Activated CD8-positive, alpha-beta memory T cell treated with anti-CD3 and anti-CD28 coated beads, Interleukin-2, amount 50 U/mL, for 1 hour (primary cell): Measurements from ENCODE around the gene MON2.
"Not testable (repeated sequence)": the region's sequence is repeated elsewhere in the genome, so short reads cannot be mapped to it uniquely, and the experiment has no call there.

Experiments used
- DNase-seq: peaks from one replicate; pipeline ENCODE4 v3.0.0-alpha.2; 2020; ENCODE audit errors: extremely low read depth

Gene MON2, protein sequence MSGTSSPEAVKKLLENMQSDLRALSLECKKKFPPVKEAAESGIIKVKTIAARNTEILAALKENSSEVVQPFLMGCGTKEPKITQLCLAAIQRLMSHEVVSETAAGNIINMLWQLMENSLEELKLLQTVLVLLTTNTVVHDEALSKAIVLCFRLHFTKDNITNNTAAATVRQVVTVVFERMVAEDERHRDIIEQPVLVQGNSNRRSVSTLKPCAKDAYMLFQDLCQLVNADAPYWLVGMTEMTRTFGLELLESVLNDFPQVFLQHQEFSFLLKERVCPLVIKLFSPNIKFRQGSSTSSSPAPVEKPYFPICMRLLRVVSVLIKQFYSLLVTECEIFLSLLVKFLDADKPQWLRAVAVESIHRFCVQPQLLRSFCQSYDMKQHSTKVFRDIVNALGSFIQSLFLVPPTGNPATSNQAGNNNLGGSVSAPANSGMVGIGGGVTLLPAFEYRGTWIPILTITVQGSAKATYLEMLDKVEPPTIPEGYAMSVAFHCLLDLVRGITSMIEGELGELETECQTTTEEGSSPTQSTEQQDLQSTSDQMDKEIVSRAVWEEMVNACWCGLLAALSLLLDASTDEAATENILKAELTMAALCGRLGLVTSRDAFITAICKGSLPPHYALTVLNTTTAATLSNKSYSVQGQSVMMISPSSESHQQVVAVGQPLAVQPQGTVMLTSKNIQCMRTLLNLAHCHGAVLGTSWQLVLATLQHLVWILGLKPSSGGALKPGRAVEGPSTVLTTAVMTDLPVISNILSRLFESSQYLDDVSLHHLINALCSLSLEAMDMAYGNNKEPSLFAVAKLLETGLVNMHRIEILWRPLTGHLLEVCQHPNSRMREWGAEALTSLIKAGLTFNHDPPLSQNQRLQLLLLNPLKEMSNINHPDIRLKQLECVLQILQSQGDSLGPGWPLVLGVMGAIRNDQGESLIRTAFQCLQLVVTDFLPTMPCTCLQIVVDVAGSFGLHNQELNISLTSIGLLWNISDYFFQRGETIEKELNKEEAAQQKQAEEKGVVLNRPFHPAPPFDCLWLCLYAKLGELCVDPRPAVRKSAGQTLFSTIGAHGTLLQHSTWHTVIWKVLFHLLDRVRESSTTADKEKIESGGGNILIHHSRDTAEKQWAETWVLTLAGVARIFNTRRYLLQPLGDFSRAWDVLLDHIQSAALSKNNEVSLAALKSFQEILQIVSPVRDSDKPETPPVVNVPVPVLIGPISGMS (N-terminal part only)

DNA sequence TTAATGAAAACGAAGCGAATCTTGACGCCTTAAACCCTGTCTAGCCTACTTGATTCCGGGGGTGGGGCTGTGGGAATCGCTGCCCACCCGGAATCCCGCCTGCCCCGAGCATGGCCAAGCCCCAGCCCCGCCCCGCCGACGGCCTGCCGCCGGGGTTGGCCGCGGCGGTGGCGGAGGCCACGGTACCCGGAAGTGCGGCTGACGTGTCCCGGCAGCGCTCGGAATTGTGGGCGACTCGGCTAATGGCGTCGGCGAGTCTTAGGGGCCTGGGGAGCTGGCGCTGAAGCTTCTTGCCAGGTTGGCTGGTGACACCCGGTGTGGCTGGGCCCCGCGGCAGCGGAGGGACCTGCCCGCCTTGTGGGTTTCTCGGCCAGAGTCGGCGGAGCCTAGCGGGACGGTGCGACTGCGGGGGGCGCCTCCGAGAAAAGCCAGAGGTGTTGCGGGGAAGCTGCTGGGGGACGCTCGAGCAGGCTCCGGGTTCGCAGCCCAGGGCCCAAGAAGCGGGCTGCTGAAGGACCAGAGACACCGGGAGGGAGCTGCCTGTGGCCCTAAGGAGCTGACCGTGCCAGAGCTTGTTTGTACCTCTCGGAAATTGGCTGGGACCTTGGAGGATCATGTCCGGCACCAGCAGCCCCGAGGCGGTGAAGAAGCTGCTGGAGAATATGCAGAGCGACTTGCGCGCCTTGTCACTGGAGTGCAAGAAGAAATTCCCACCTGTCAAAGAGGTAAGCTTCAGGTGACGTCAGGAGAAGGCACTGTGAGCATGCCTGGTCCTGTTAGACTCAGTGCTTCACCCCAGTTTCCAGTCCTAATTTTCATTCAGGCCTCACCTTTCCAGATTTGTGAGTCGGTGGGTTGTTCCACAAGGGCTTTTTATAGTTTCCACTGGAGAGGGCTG lies at the start of gene MON2:
Gene MON2, plus strand, starts transcription at position 233 of the 898 bp plus-strand sequence. Its CDS starts 382 bp downstream, at position 615.
- peak; percentile 62 for DNase-seq

DNA sequence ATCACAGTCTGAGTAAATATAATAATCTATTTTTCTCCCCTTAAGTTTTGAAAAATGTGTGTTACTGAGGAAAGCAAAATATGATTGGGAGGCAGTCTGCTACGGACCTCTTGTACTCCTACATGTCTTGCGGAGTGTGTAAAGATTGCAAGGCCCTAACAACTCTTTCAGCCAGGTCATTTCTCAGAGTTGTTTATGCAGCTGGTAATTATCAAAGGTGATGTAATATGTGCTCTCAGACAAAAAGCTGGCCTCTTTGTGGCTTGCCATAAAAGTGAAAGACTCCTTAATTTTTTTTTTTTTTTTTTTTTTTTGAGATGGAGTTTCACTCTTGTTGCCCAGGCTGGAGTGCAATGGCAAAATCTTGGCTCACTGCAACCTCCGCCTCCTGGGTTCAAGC lies 40.5 kb upstream of the MON2 start:
- no peak for DNase-seq

DNA sequence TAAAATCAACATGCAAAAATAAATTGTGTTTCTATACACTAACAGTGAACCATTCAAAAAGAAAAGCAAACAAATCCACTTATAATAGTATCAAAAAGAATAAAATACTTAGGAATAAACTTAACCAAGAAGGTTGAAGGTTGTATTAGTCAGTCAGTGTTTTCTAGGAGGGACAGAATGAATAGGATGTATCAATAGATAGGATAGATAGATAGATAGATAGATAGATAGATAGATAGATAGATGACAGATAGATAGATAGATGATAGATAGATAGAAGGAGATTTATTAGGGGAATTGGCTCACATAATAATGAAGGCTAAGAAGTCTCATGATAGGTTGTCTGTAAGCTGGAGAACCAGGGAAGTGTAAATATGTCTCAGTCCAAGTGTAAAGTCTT lies 37.2 kb upstream of the MON2 start:
- no peak for DNase-seq

DNA sequence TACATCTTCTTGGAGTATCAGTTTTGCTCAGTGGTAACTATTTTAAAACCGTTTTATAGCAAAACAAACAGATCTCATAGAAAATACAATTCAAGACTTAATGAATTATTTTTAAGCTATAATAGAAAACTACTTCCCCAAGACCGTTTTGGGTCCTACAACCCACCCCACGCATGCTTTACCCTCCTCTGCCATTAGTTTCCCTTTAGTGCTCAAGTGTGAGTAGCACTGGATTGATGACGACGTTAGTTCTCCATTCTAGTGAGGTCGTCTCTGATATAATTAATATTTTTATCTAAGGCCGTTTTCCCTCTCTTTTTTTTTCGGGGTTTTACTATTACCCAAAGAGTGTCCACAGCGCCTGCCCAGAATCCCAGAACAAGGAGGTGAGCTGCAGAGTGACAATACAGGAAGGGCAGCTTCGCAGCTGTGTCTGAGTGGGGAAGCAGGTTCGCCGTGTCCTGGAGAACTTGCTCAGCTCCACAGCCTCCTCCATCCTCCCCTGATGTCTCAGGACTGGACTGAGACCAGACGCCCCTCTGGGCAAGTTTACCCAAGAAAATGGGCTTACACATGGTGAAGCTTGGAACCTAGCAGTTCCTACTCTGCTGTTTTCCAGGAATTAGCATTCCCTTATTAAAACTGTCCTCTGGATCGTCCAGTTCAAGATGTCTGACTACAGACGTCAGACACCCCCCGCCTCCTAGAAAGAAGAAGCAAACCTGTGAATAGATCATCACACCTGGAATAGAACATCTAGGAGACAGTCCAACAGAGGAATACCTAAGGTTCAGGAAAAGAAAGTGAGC lies 31.9 kb upstream of the MON2 start:
- no peak for DNase-seq

DNA sequence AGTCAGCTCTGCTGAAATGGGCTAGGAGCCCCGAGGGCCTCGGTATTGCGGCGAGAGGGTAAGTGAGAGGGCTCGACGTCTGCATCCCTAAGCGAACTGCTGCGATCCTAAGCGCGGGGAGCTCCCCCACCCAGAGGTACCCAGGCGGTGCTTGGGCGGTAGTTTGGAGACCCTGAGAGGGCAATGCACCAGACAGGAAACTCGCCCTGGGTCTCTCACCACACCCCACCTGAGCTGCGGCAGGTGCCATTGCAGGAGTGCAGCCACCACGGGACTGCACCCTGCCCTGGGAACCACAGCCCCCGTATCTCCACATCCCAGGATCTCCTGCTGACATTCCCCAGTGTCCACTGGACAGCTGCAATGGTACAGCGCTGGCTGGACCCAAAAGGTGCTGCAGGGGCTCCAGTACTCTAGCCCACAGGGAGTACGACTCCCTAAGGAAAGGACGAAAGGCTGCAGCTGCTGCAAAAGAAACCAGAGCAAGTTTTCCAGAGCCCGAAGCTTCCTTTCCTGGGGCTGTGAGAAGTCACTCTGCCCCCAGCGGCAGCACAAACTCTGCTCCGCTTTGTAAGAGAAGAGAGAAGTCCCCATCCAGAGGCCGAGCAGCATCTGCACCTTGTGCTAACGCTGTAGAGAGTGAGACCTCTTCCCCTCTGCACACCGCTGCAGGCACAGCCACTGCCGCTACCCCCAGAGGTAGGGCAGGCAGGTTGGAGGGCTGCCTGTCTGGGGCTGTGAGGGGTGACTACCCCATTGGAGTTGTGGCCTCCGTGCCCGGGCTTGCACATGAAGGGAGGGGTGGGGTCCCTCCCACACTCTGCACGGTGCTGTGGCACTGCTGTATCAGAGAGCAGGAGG lies 31.1 kb upstream of the MON2 start:
- DNase-seq = no peak

DNA sequence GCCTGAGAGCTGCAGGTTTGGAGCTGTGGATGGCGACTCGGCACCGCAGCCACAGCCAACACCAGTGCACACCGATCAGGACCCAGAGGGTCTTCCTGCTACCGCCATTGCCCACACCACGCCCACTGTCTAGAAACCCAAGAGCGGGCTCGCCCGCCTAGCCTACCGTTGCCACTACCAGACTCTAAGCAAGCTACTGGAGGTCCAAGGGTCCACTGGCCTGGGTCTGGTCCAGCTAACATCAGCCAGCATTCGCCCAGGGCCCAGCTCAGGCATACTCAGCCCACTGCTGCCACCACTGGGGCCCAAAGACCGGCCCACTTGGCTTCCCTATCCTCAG lies 30.5 kb upstream of the MON2 start:
- no peak for DNase-seq

DNA sequence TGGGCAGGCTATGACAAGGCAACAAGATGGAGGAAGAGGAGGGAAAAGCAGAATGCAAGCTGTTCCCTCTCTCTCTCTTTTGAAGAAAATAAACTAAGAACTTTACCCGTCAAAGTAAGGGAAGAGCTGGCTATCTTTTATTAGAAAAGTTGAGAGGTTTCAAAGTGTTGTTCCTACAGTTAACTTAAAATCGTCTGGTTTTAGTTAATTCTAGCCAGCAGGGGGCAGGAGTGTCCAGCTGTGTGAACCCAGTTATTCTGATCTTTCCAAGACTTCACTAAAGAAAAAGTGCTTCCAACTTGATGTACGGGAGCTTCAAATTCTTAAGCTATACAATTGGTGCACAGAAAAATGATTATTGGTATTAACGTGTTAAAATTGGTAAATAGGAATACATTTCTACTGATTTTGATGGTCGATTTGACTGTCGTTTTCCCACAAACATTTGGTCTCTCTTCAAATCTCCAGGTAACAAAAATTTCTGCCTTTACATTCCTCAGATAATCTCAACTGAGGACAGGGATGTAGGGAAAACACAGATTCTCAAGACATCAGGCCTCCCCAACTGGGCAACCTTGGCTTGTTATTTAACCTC lies 28.4 kb upstream of the MON2 start:
- DNase-seq = peak; percentile 7

DNA sequence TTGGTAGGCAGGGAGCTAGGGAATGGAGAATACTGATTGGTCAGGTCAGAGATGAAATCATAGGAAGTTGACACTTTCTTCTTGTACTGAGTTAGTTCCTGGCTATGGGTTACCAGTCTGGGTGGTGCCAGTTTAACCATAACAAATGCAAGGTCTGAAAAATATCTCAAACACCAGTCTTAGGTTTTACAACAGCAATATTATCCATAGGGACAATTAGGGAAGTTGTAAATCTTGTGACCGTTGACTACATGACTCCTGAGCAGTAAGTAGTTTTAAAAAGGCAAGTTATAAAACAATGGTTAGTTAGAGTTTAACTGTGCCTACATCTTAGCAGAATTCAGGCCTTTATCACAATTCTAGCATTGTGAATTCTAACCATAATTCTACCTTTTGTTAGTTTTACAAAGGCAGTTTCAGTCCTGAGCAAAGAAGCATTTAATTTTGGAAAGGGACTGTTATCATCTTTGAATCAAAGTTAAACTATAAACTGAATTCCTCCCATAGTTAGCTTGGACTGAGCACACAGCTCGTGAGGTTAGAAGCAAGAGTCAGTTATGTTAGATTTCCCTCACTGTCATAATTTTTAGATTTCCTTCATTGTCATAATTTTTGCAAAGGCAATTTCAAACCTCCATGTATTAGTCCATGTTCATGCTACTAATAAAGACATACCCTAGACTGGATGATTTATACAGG lies 19.7 kb upstream of the MON2 start:
- no peak for DNase-seq

DNA sequence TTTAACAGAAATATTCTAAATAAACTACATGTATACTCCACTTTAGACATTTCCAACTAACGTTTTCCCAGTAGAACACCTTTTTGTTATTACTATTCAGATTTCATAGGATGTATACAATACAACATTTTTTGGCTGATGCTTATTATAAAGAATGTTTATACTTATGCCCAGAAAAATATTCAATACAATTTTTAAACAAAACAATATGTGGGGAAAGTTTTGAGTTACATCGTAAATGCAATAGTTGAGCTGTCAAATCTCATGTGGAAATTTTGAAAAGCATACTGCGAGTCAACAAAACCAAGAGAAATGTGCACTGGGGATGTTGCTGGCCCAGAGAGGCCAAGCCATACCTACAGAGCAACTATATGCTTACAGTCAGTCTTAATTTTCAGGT lies 18.2 kb upstream of the MON2 start:
- no peak for DNase-seq

DNA sequence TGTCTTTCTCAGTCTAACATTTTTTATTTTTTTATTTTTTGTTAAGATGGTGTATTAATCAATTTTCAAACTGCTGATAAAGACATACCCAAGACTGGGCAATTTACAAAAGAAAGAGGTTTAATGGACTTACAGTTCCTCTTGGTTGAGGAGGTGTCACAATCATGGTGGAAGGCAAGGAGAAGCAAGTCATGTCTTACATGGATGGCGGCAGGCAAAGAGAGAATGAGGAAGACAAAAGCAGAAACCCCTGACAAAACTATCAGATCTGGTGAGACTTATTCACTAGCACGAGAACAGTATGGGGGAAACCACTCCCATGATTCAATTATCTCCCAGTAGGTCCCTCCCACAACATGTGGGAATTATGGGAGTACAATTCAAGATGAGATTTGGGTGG lies 11.2 kb upstream of the MON2 start:
- not testable (repeated sequence) for DNase-seq

DNA sequence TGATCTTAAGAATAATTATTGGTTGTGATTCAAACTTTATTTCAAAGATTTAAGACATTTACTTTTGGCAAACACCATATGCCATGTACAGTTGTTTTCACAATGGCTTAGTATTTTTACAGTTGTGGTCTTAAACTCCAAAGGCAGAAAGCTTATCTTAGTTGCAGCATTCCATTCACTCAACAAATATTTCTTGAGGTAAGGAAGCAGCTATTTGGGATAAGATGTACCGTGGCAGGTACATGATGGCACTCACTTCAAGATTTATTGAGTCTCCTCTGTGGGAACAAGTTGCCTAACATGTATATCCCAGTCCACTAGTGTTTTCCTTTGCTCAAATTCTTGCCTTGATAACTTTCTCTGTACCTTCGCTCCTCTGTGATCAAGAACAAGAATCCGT lies 8.0 kb upstream of the MON2 start:
- DNase-seq = no peak

DNA sequence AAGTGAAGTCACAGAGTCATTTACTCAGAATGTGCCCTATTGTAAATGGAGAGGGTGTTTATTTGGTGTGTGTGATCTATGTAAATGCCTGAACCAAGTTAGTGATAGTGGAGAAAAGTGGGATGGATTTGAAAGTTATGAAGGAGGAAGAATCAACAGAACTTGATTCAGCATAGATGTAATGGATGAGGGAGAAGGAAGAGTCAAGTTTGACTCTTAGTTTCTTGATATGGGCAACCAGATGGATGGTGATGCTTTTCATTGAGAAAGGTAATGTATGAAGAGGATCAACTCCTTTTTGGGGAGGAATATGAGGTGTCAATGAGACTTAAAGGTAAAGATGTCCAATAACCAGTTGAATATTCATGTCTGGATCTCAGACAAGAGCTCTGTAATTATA lies 6.7 kb upstream of the MON2 start:
- no peak for DNase-seq

DNA sequence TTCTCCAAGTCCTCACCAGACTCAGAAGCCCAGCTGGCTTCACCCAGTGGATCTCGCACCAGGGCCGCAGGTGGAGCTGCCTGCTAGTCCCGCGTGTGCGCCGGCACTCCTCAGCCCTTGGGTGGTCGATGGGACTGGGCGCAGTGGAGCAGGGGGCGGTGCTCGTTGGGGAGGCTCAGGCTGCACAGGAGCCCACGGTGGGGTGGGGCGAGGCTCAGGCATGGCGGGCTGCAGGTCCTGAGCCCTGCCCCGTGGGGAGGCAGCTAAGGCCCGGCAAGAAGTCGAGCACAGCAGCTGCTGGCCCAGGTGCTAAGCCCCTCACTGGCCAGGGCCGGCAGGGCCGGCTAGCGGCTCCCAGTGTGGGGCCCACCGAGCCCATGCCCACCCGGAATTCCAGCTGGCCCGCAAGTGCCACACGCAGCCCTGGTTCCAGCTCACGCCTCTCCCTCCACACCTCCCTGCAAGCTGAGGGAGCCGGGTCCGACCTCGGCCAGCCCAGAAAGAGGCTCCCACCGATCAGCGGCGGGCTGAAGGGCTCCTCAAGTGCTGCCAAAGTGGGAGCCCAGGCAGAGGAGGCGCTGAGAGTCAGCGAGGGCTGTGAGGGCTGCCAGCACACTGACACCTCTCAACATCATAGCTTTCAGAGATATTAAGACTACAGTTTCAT lies 5.3 kb upstream of the MON2 start:
- not testable (repeated sequence) for DNase-seq

DNA sequence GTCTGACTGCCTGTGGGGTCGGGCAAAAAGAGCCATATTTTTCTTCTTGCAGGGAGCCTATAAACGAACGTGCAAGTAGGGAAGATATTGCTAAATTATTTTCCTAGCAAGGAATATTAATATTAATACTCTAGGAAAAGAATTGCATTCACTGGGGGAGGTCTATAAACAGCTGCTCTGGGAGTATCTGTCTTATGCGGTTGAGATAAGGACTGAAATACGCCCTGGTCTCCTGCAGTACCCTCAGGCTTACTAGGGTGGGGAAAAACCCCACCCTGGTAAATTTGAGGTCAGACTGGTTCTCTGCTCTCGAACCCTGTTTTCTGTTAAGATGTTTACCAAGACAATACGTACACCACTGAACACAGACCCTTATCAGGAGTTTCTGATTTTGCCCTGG lies 3.4 kb upstream of the MON2 start:
- not testable (repeated sequence) for DNase-seq

DNA sequence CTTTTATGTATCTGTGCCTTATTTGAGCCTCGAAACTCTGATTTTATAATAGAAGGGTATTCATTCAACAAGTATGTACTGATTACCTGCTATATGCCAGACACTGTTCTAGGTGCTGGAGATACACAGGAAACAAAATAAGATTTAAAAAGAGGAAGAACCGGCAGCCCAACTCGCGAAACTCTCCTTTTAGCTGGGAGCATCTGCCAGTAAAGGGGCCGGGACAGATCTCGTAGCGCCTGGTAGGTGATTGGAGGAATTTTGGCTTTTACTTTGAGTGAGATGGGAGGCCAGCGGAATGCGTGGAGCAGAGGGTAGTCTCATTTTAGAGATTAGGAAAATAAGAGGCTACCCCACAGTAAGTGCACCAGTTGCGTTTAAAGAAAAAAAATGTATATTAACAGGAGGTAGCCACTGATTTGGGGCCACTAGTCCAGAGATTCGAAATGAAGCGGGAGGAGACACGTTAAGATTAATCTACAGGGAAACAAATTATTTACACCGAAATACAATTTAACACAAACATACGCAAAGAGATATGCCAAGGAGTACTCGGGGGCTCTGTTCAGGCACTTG lies 520 bp upstream of the MON2 start:
- no peak for DNase-seq

DNA sequence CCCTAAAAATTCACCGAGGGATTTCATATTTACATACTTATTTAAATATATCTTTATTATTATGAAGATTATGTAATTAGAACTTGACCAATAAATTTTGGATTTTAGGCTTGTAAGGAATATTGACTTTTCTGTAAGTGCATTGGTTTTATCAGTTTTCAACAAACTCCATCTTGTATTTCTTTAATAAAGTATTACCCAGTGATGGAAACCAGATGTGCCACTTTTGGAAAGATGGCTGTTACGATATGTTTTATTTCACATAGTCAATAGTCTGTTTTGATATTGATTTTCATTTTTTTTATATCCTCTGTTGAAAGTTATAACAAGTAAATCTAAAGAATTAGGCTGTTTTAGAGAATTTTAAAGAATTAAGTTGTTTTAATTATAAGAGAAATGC lies 1.8 kb downstream of the MON2 start:
- DNase-seq = no peak

DNA sequence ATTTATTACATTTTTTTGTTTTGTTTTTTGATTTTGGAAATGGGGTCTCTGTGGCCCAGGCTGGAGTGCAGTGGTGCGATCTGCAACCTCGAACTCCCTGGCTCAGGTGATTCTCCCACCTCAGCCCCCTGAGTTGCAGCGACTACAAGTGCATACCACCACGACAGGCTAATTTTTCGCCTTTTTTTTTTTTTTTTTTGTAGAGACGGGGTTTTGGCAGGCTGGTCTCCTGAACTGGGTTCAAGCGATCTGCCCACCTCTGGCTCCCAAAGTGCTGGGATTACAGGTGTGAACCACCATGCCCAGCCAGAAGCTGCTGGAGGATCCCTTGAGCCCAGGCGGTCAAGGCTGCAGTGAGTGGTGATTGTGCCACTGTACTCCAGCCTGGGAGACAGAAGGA lies 2.3 kb downstream of the MON2 start:
- DNase-seq = no peak

DNA sequence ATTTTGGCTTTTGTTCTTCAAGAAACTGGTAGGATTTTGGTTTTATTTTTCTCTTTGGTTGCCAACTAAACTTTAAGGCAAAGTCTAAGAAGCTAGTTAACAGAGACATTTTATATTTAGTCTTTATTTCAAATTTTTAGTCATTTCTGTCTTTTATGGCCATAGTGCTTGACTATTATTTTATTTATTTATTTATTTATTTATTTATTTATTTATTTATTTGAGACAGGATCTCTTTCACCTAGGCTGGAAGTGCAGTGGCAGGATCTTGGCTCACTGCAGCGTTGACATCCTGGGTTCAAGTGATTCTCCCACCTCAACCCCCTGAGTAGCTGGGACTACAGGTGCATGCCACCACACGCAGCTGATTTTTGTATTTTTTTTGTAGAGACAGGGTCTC lies 3.1 kb downstream of the MON2 start:
- no peak for DNase-seq
